Esophagus muscularis mucosa (tissue), 3 donors: ENCODE results near the gene PIGK.

Experiments used
- CTCF ChIP-seq, 3 experiments: fragments of 200-600 bp in 2 of 3; fragments of 450-650 bp in 1 of 3; sonication (generic) in 2 of 3; IDR thresholded peaks; one replicate each; pipeline ENCODE4 v1.5.1; 2017 to 2019; ENCODE audit warnings: antibody characterized with exemption in 3 of 3, mild to moderate bottlenecking in 2 of 3, moderate library complexity in 1 of 3
- EP300 ChIP-seq: sonication (generic); formaldehyde crosslinking; IDR thresholded peaks from one replicate; pipeline ENCODE4 v1.6.1; 2017; ENCODE audit warnings: antibody characterized with exemption

- no peak for TF ChIP-seq CTCF (IDR thresholded peaks at IDR 0.05)
- TF ChIP-seq EP300: no peak
Observed at GRCh38 chr1:77146270-77146669, 73.0 kb downstream of the PIGK start.
